ENCODE measurements around the gene DAAM2.

The DAAM2 gene

DNA sequence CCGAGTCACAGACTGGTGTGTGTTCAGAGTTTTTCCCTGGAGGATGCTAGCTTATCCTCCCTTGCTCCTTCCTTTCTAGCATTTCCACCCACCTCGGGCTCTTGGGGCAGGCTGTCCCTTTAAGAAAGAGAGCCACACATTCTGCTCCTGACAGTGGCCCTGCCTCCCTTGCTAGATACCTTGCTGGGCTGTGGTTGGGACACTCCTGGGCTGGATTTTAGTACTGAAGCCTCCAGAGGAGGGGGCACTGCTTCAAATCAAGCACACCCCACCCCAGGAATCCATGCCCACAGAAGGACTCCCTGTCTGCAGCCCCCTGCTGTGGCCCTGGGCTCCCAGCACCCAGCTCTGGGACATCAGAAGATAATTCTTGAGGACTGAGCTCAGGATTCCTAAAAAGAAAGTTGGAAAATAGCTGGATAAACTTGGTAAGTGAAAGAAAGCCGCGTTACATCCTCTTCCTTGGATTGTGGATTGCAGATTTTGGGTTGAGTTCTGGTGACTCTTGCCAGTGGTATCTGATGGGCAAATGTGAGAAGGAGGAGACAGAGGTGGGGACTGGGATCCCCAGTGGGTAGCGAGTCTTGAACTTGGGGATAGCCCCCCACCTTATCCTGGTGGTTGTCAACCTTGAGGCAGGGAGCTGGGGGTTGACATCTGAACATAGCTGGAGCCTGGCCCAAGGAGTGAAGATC is 29.0 kb downstream of the DAAM2 start:
- Histone ChIP-seq H3K36me3 (ENCODE audit: control insufficient read depth, insufficient read depth, low read length, severe bottlenecking) (peaks cover 1% of the 10 kb centered on the region), H3K4me3 (ENCODE audit: low read length) (peak overlapping the region; percentile 75), H3K4me1 (ENCODE audit: control insufficient read depth, insufficient read depth, low read length) (peaks cover 54% of the 10 kb centered on the region), H3K27me3 (replicated peaks; ENCODE audit: control insufficient read depth, insufficient read depth, low read length) (no peaks in the 10 kb centered on the region), H3K9me3 (ENCODE audit: control insufficient read depth, low read length) (no peaks in the 10 kb centered on the region), H3K9ac (ENCODE audit: low read length) (peak overlapping the region; percentile 75)
- no peak for DNase-seq (ENCODE audit: low read depth)

DNA sequence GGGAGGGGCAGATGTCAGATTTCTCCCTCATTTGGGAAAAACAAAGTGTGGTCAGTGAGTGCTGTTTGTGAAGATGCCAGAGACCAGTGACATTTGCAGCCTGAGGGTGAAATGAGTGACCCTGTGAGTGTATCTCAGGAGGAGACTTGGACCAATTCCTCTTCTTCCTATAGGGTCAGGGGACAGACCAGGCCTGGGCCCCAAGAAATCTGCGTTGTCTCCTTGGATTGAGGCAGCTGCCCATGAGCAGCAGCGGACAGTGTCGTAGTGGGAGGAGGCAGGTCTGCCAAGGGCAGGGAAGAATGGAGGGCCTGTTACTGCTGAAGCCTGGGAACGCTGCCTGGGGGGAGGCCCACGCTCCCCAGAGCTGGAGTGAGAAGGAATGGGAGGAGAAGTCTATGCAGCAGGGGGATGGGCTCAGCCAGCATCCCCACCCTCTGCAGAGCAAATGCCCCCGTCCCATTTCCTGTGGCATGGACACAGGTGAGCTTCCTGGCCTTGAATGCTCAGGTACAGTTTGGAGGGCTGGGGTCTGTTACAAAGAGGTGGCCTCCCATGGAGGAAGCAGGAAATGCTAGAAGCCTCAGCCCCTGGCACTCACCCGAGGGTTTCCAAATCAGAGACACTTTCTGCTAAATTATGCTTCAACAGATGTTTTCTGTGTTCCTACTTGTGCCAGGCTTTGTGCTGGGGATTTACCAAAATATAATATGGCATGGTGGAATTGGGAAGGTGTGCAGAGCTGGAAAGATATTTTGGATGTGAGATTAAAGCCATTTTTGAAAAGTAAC is 29.8 kb downstream of the DAAM2 start:
- no peak for DNase-seq (ENCODE audit: low read depth)
- H3K4me1 ChIP-seq (ENCODE audit: control insufficient read depth, insufficient read depth, low read length): peaks cover 54% of the 10 kb centered on the region
- no peaks in the 10 kb centered on the region for H3K27me3 ChIP-seq (replicated peaks; ENCODE audit: control insufficient read depth, insufficient read depth, low read length)
- H3K36me3 ChIP-seq (ENCODE audit: control insufficient read depth, insufficient read depth, low read length, severe bottlenecking): no peaks in the 10 kb centered on the region
- H3K9me3 ChIP-seq (ENCODE audit: control insufficient read depth, low read length): no peaks in the 10 kb centered on the region
- peak overlapping the region; percentile 75 for H3K4me3 ChIP-seq (ENCODE audit: low read length)
- peak overlapping the region; percentile 75 for H3K9ac ChIP-seq (ENCODE audit: low read length)

DNA sequence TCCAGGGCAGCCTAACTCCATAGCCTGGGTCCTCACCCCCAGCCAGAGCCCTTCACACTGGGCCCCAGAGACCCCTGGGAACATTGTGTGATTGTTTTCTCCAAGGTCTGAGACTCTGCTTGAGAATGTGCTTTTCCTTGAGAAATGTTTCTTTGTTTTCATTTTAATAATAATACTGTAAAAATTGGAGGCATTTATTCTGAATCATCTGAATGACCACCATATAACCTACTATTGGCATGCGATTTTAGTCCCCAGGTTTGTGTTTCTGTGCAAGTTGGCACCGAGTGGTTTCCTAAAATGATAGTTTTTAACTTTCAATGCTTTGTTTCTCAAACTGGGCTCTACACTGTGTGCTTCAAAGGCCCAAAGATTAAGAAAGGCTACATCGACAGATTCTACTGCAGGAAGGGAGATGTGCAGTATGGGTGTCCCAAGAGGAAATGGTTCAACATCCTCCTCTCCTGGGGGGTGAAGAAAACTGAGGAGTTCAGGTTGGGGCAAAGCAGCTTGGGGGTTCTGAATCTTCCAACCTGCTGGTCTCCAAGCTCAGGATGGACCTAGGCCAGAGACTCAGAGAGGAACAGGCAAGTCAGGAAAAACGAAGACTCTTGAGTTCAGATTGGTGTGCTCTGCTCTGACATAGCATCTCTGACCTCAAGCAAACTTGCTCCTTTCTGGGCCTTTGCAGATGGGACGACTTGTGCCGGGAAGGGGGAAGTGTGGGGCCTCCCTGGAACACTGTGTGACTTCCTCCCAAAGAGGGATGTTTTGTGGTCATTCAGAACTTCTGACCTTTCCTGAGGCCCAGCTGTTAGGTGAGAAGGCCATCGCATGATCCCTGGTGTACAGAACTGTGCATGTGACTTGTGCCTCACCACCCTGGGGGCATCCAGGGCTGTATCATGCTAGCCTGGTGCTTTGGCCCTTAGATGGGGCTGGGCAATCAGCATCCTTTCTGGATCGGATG is 31.0 kb downstream of the DAAM2 start:
- Histone ChIP-seq H3K9me3 (ENCODE audit: control insufficient read depth, low read length) (no peaks in the 10 kb centered on the region), H3K9ac (ENCODE audit: low read length) (peak overlapping the region; percentile 75), H3K36me3 (ENCODE audit: control insufficient read depth, insufficient read depth, low read length, severe bottlenecking) (no peaks in the 10 kb centered on the region), H3K4me1 (ENCODE audit: control insufficient read depth, insufficient read depth, low read length) (peaks cover 54% of the 10 kb centered on the region), H3K4me3 (ENCODE audit: low read length) (peak overlapping the region; percentile 75), H3K27me3 (replicated peaks; ENCODE audit: control insufficient read depth, insufficient read depth, low read length) (no peaks in the 10 kb centered on the region)
- DNase-seq (ENCODE audit: low read depth): peak; percentile 35

DNA sequence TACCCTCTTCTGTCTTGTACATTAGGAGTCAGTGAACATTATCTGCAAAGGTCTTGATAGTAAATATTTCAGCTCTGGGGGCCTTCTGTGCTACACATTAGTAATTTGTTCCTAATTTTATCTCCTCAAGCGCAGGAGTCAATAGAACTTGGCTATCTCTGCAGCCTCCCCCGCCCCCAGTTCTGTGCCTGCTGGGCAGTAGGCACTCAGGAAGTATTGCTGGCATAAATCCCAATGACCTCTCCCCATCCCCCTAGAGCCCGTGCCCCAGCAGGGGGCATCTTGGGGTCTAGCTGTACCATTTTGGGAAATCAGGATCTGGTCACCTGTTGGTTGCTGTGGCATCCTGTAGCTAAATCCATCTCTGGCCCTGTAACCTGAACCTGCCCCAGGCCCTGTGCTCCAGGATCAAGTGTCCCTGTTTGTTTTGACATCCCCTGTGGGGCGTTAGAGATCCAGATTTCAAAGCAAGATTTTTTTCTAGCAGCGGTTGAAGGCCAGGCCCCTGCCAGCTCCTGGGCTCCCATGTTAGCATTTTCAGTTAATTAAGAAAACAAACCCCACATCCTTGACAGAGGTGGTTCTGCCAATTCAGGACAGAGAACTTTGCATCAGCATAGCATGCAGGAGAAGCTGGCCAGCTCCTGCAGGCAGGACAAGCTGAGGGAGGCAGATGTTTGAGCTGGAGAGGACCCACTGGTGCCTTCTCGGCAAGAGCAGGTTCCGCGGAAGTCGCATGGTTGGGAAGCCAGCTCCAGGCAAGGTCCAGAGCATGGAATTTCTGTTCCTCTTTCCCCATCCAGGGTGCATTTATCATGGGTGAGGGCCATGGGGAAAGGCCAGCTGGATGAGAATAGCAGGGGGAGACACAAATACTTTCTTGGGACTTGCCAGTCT is 32.1 kb downstream of the DAAM2 start:
- Histone ChIP-seq H3K9me3 (ENCODE audit: control insufficient read depth, low read length) (no peaks in the 10 kb centered on the region), H3K36me3 (ENCODE audit: control insufficient read depth, insufficient read depth, low read length, severe bottlenecking) (no peaks in the 10 kb centered on the region), H3K27me3 (replicated peaks; ENCODE audit: control insufficient read depth, insufficient read depth, low read length) (no peaks in the 10 kb centered on the region), H3K9ac (ENCODE audit: low read length) (no peak overlapping the region), H3K4me3 (ENCODE audit: low read length) (no peak overlapping the region), H3K4me1 (ENCODE audit: control insufficient read depth, insufficient read depth, low read length) (peaks cover 48% of the 10 kb centered on the region)
- no peak for DNase-seq (ENCODE audit: low read depth)

DNA sequence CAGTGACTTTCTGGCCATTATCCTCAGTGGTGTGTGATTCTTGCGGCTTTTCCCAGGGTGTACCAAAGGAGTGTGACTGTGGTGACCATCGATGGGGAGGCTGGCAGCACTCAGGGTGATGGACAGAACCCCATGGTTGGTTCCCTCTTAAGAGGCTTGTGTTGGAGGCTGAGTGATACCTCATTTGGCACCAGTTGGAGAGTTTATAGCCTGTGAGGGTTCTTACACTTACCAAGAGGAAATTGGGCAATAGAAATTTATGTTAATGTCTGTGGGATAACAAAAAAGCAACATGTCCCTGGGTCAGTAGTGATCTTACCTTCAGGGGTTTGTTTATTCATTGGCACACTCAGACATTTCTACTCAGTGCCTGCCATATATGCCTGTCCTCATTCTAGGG is 37.2 kb downstream of the DAAM2 start:
- Histone ChIP-seq H3K36me3 (ENCODE audit: control insufficient read depth, insufficient read depth, low read length, severe bottlenecking) (no peaks in the 10 kb centered on the region), H3K4me3 (ENCODE audit: low read length) (no peak overlapping the region), H3K9ac (ENCODE audit: low read length) (no peak overlapping the region), H3K27me3 (replicated peaks; ENCODE audit: control insufficient read depth, insufficient read depth, low read length) (no peaks in the 10 kb centered on the region), H3K4me1 (ENCODE audit: control insufficient read depth, insufficient read depth, low read length) (peaks cover 26% of the 10 kb centered on the region), H3K9me3 (ENCODE audit: control insufficient read depth, low read length) (no peaks in the 10 kb centered on the region)
- no peak for DNase-seq (ENCODE audit: low read depth)

DNA sequence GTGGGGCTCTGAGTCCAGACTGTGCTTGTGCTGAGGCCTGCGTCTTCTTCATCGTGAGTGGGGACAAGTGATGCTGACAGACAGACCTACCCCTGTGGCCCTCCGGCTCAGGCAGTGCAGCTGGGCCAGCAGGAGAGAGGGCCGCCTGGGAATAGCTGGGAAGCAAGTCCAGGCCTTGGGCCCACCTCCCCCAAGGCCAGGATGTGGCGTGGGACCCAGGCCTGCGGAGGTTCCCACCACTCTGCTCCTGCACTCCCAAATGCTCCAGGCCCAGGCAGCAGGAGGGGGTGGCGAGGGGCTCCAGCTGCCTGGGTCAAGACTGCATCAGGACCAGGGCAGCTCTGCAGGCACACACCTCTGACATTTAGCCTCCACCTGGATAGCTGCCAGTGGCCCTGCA is 38.3 kb downstream of the DAAM2 start:
- no peak overlapping the region for H3K9ac ChIP-seq (ENCODE audit: low read length)
- no peaks in the 10 kb centered on the region for H3K9me3 ChIP-seq (ENCODE audit: control insufficient read depth, low read length)
- H3K27me3 ChIP-seq (replicated peaks; ENCODE audit: control insufficient read depth, insufficient read depth, low read length): no peaks in the 10 kb centered on the region
- H3K4me3 ChIP-seq (ENCODE audit: low read length): no peak overlapping the region
- no peaks in the 10 kb centered on the region for H3K36me3 ChIP-seq (ENCODE audit: control insufficient read depth, insufficient read depth, low read length, severe bottlenecking)
- DNase-seq (ENCODE audit: low read depth): no peak
- H3K4me1 ChIP-seq (ENCODE audit: control insufficient read depth, insufficient read depth, low read length): peaks cover 29% of the 10 kb centered on the region

DNA sequence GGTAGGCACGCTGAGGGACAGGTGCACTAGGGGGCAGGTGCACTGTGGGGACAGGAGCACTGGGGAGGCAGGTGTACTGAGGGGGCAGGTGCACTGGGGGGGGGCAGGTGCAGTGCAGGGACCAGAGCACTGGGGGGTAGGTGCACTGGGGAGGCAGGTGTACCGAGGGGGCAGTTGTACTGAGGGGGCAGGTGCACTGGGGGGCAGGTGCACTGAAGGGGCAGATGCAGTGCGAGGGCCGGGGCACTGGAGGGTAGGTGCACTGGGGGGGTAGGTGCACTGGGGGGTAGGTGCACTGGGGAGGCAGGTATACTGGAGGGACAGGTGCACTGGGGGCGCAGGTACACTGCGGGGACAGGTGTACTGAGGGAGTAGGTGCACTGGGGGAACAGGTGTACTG is 39.5 kb downstream of the DAAM2 start:
- Histone ChIP-seq H3K4me3 (ENCODE audit: low read length) (no peak overlapping the region), H3K4me1 (ENCODE audit: control insufficient read depth, insufficient read depth, low read length) (peaks cover 39% of the 10 kb centered on the region), H3K9ac (ENCODE audit: low read length) (no peak overlapping the region), H3K9me3 (ENCODE audit: control insufficient read depth, low read length) (no peaks in the 10 kb centered on the region), H3K27me3 (replicated peaks; ENCODE audit: control insufficient read depth, insufficient read depth, low read length) (no peaks in the 10 kb centered on the region), H3K36me3 (ENCODE audit: control insufficient read depth, insufficient read depth, low read length, severe bottlenecking) (no peaks in the 10 kb centered on the region)
- no peak for DNase-seq (ENCODE audit: low read depth)

DNA sequence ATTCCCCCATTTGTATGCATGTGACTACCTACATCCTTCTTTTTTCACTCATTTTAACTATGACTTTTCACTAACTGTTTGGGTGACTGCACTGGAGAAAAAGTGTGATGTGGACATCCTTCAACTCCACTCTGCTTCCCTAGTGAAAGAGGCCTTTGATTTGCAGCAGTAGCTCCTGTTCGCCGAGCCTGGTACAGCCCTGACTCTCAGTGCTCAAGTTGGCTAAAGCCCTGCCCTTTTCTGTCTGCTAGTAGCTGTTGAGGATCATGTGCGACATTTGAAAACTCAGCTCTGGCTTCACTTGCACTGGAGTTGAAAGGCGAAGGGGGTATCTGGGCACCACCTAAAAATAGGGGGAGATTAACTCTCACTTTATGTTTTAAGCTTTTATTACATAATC is 42.1 kb downstream of the DAAM2 start:
- Histone ChIP-seq H3K27me3 (replicated peaks; ENCODE audit: control insufficient read depth, insufficient read depth, low read length) (no peaks in the 10 kb centered on the region), H3K4me3 (ENCODE audit: low read length) (no peak overlapping the region), H3K9me3 (ENCODE audit: control insufficient read depth, low read length) (no peaks in the 10 kb centered on the region), H3K4me1 (ENCODE audit: control insufficient read depth, insufficient read depth, low read length) (peaks cover 41% of the 10 kb centered on the region), H3K36me3 (ENCODE audit: control insufficient read depth, insufficient read depth, low read length, severe bottlenecking) (no peaks in the 10 kb centered on the region), H3K9ac (ENCODE audit: low read length) (no peak overlapping the region)
- no peak for DNase-seq (ENCODE audit: low read depth)

DNA sequence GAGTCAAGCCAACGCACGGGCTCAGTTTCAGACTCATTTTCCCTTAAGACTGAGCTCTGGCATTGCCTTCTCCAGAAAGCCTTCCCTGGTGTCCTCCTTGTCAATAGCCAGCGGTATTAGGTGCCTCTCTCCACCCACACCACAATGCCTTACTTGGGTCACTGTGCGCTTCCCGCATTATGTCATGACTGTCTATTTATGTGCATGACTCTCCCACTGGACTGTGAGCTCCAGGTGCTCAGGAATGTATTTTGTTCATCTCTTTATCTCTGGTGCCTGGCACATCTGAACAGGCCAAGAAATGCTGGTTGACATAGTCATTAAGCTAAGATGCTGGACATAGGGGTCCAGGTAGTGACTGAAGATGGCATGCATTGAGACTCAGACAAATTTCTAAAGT is 42.7 kb downstream of the DAAM2 start:
- no peak for DNase-seq (ENCODE audit: low read depth)
- peaks cover 38% of the 10 kb centered on the region for H3K4me1 ChIP-seq (ENCODE audit: control insufficient read depth, insufficient read depth, low read length)
- no peaks in the 10 kb centered on the region for H3K27me3 ChIP-seq (replicated peaks; ENCODE audit: control insufficient read depth, insufficient read depth, low read length)
- no peak overlapping the region for H3K9ac ChIP-seq (ENCODE audit: low read length)
- no peaks in the 10 kb centered on the region for H3K9me3 ChIP-seq (ENCODE audit: control insufficient read depth, low read length)
- no peak overlapping the region for H3K4me3 ChIP-seq (ENCODE audit: low read length)
- H3K36me3 ChIP-seq (ENCODE audit: control insufficient read depth, insufficient read depth, low read length, severe bottlenecking): no peaks in the 10 kb centered on the region

DNA sequence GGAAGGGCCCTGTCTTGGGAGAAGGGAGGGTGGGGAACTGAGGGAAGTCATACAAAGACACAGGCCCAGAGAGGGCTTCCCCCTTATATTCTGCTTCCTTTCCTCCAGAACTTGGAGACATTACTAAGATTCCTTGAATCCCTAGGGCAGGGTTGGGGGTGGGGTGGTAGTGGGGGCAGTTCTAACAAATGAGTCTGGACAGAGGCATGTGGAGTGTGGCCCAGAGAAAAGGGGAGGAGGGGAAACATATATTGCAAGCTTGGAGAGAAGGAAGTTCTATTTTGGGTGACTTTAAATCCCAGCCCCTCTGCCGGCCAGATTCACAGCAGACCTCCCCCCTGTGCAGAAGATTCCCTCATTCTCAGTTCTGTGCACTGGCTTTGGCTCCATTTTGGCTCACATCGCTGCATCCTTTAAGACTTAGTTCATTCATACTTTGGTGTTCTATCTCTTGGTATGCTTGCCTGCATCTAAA is 43.7 kb downstream of the DAAM2 start:
- peak; percentile 50 for DNase-seq (ENCODE audit: low read depth)
- Histone ChIP-seq H3K9me3 (ENCODE audit: control insufficient read depth, low read length) (no peaks in the 10 kb centered on the region), H3K36me3 (ENCODE audit: control insufficient read depth, insufficient read depth, low read length, severe bottlenecking) (no peaks in the 10 kb centered on the region), H3K27me3 (replicated peaks; ENCODE audit: control insufficient read depth, insufficient read depth, low read length) (no peaks in the 10 kb centered on the region), H3K4me1 (ENCODE audit: control insufficient read depth, insufficient read depth, low read length) (peaks cover 38% of the 10 kb centered on the region), H3K4me3 (ENCODE audit: low read length) (peak overlapping the region; percentile 50), H3K9ac (ENCODE audit: low read length) (peak overlapping the region; percentile 12)
